ENCODE data around the gene ASXL3.

ASXL3 gene

GRCh38 chr18:33716061-33716683 is 138.2 kb downstream of the ASXL3 start:
- H3K4me2 ChIP-seq (ENCODE audit: low read length) = no peak overlapping the region
- H3K36me3 ChIP-seq (ENCODE audit: control insufficient read depth, low read length) = no peaks in the 10 kb centered on the region
- no peaks in the 10 kb centered on the region for H3K9me2 ChIP-seq (replicated peaks; ENCODE audit: control insufficient read depth, low read length)
- no peak for TF ChIP-seq CTCF (IDR thresholded peaks at IDR 0.05; ENCODE audit: low read depth, low read length, poor library complexity, severe bottlenecking)
- TF ChIP-seq EZH2phosphoT487 (IDR thresholded peaks at IDR 0.05; ENCODE audit: borderline replicate concordance, low read length) = no peak
- peaks cover 5% of the 10 kb centered on the region for H3K4me1 ChIP-seq (ENCODE audit: control insufficient read depth, low read length)
- H3K27ac ChIP-seq (ENCODE audit: low read depth, low read length) = no peak overlapping the region
- H3K79me2 ChIP-seq (ENCODE audit: control insufficient read depth, low read length) = no peaks in the 10 kb centered on the region
- H4K20me1 ChIP-seq (ENCODE audit: control insufficient read depth, insufficient read depth, low read depth, low read length) = no peaks in the 10 kb centered on the region
- no peaks in the 10 kb centered on the region for H3K9me3 ChIP-seq (ENCODE audit: control insufficient read depth, insufficient read depth, low read length)
- no peak overlapping the region for H3K4me3 ChIP-seq (ENCODE audit: low read length)
- no peaks in the 10 kb centered on the region for H3F3A ChIP-seq (ENCODE audit: control insufficient read depth, insufficient read depth)
- H3K27me3 ChIP-seq (ENCODE audit: control insufficient read depth, low read length) = no peaks in the 10 kb centered on the region

GRCh38 chr18:33717339-33717738 is 139.3 kb downstream of the ASXL3 start:
- Histone ChIP-seq H3F3A (ENCODE audit: control insufficient read depth, insufficient read depth) (no peaks in the 10 kb centered on the region), H3K9me2 (replicated peaks; ENCODE audit: control insufficient read depth, low read length) (no peaks in the 10 kb centered on the region), H3K79me2 (ENCODE audit: control insufficient read depth, low read length) (no peaks in the 10 kb centered on the region), H3K4me3 (ENCODE audit: low read length) (no peak overlapping the region), H3K27ac (ENCODE audit: low read depth, low read length) (no peak overlapping the region), H3K36me3 (ENCODE audit: control insufficient read depth, low read length) (no peaks in the 10 kb centered on the region), H3K9me3 (ENCODE audit: control insufficient read depth, insufficient read depth, low read length) (no peaks in the 10 kb centered on the region), H3K27me3 (ENCODE audit: control insufficient read depth, low read length) (no peaks in the 10 kb centered on the region), H4K20me1 (ENCODE audit: control insufficient read depth, insufficient read depth, low read depth, low read length) (no peaks in the 10 kb centered on the region), H3K4me2 (ENCODE audit: low read length) (no peak overlapping the region), H3K4me1 (ENCODE audit: control insufficient read depth, low read length) (peaks cover 5% of the 10 kb centered on the region)
- TF ChIP-seq CTCF (IDR thresholded peaks at IDR 0.05; ENCODE audit: low read depth, low read length, poor library complexity, severe bottlenecking) = no peak
- no peak for TF ChIP-seq EZH2phosphoT487 (IDR thresholded peaks at IDR 0.05; ENCODE audit: borderline replicate concordance, low read length)

- Histone ChIP-seq H4K20me1 (ENCODE audit: control insufficient read depth, insufficient read depth, low read depth, low read length) (no peaks in the 10 kb centered on the region), H3K27me3 (ENCODE audit: control insufficient read depth, low read length) (no peaks in the 10 kb centered on the region), H3K4me1 (ENCODE audit: control insufficient read depth, low read length) (peaks cover 5% of the 10 kb centered on the region), H3K27ac (ENCODE audit: low read depth, low read length) (no peak overlapping the region), H3K9me2 (replicated peaks; ENCODE audit: control insufficient read depth, low read length) (no peaks in the 10 kb centered on the region), H3K9me3 (ENCODE audit: control insufficient read depth, insufficient read depth, low read length) (no peaks in the 10 kb centered on the region), H3F3A (ENCODE audit: control insufficient read depth, insufficient read depth) (no peaks in the 10 kb centered on the region), H3K4me3 (ENCODE audit: low read length) (no peak overlapping the region), H3K36me3 (ENCODE audit: control insufficient read depth, low read length) (no peaks in the 10 kb centered on the region), H3K4me2 (ENCODE audit: low read length) (no peak overlapping the region), H3K79me2 (ENCODE audit: control insufficient read depth, low read length) (no peaks in the 10 kb centered on the region)
- TF ChIP-seq CTCF (IDR thresholded peaks at IDR 0.05; ENCODE audit: low read depth, low read length, poor library complexity, severe bottlenecking) (no peak), EZH2phosphoT487 (IDR thresholded peaks at IDR 0.05; ENCODE audit: borderline replicate concordance, low read length) (no peak)
Observed at GRCh38 chr18:33720133-33720532, 142.1 kb downstream of the ASXL3 start.

Data from DOHH2 (cell line).